Activated CD8-positive, alpha-beta memory T cell treated with anti-CD3 and anti-CD28 coated beads, Interleukin-2, amount 50 U/mL, for 4 hours (primary cell): ENCODE data around the gene IGSF23.
"Not testable (repeated sequence)": the region's sequence is repeated elsewhere in the genome, so short reads cannot be mapped to it uniquely, and the experiment has no call there.

Source experiments
- DNase-seq: peaks from one replicate; pipeline ENCODE4 v3.0.0-alpha.2; 2020

Gene IGSF23

GRCh38 chr19:44588771-44589112 is 24.6 kb upstream of the IGSF23 start:
- no peak for DNase-seq

- no peak for DNase-seq
Measured at GRCh38 chr19:44590245-44591059, 22.9 kb upstream of the IGSF23 start.

GRCh38 chr19:44591340-44591993 is 21.9 kb upstream of the IGSF23 start:
- DNase-seq: not testable (repeated sequence)

GRCh38 chr19:44592451-44592890 is 20.9 kb upstream of the IGSF23 start:
- no peak for DNase-seq

- DNase-seq: no peak
Measured at GRCh38 chr19:44593294-44593693, 20.1 kb upstream of the IGSF23 start.

- DNase-seq: not testable (repeated sequence)
Measured at GRCh38 chr19:44593866-44594266, 19.5 kb upstream of the IGSF23 start.

GRCh38 chr19:44596428-44597130 is 16.8 kb upstream of the IGSF23 start:
- DNase-seq: no peak

GRCh38 chr19:44597131-44597491 is 16.3 kb upstream of the IGSF23 start:
- no peak for DNase-seq

- DNase-seq: no peak
Measured at GRCh38 chr19:44598355-44598754, 15.0 kb upstream of the IGSF23 start.

- no peak for DNase-seq
Measured at GRCh38 chr19:44598880-44599279, 14.5 kb upstream of the IGSF23 start.

GRCh38 chr19:44600466-44600865 is 12.9 kb upstream of the IGSF23 start:
- DNase-seq: no peak

- DNase-seq: no peak
Measured at GRCh38 chr19:44602081-44602480, 11.3 kb upstream of the IGSF23 start.

GRCh38 chr19:44603201-44603945 is 10.0 kb upstream of the IGSF23 start:
- DNase-seq: no peak

GRCh38 chr19:44604241-44604640 is 9.1 kb upstream of the IGSF23 start:
- no peak for DNase-seq

GRCh38 chr19:44605547-44605946 is 7.8 kb upstream of the IGSF23 start:
- no peak for DNase-seq

- DNase-seq: no peak
Measured at GRCh38 chr19:44607049-44607448, 6.3 kb upstream of the IGSF23 start.

- DNase-seq: no peak
Measured at GRCh38 chr19:44607917-44608316, 5.4 kb upstream of the IGSF23 start.

- DNase-seq: no peak
Measured at GRCh38 chr19:44608391-44608821, 5.0 kb upstream of the IGSF23 start.

GRCh38 chr19:44609219-44609618 is 4.1 kb upstream of the IGSF23 start:
- DNase-seq: no peak

- not testable (repeated sequence) for DNase-seq
Measured at GRCh38 chr19:44610497-44610896, 2.9 kb upstream of the IGSF23 start.

- DNase-seq: no peak
Measured at GRCh38 chr19:44611812-44612295, 1.5 kb upstream of the IGSF23 start.

GRCh38 chr19:44614313-44614712 is 950 bp downstream of the IGSF23 start:
- DNase-seq: no peak

- no peak for DNase-seq
Measured at GRCh38 chr19:44615863-44616247, 2.5 kb downstream of the IGSF23 start.
